PC-9 (cell line): Measurements from ENCODE around the gene GALK1. TPM values are rescaled to one million over a fixed set of nuclear protein-coding genes. Genes with fewer than 3 reads are reported as not detected.
"Not testable (repeated sequence)": the region's sequence is repeated elsewhere in the genome, so short reads cannot be mapped to it uniquely, and the experiment has no call there.

ENCODE experiments used
- BruUV-seq: library from RNA; stranded (reverse); fragments of 400-500 nt; replicated peaks from 2 replicates; lab custom pipeline; 2021; lab: Mats Ljungman, UMichigan
- CTCF ChIA-PET: fragments of 300-600 bp; sonication (Branson Sonifier 250); formaldehyde crosslinking; loops from one replicate; lab custom pipeline; 2022; ENCODE audit warnings: antibody characterized with exemption; lab: Charles Lee
- POLR2A ChIA-PET: fragments of 300-600 bp; sonication (Branson Sonifier 250); formaldehyde crosslinking; loops from one replicate; lab custom pipeline; 2022; ENCODE audit warnings: antibody characterized with exemption; ENCODE audit not compliant: unreplicated experiment; lab: Charles Lee
- DNase-seq, 2 experiments: peaks; one replicate each; pipeline versions ENCODE4 v3.0.0 to v3.0.0-alpha.2; 2015 to 2022; ENCODE audit warnings: mixed read lengths in 1 of 2
- H2AFZ ChIP-seq: fragments of 200-600 bp; sonication (generic); 2 replicates; pipeline ENCODE4 v1.8.1; 2017; ENCODE audit warnings: antibody characterized with exemption
- H3F3A ChIP-seq: fragments of 200-600 bp; sonication (generic); 2 replicates; pipeline ENCODE4 v1.8.1; 2017; ENCODE audit warnings: antibody characterized with exemption, mild to moderate bottlenecking, low read depth; ENCODE audit not compliant: insufficient read depth
- H3K27ac ChIP-seq: fragments of 200-600 bp; sonication (generic); 2 replicates; pipeline ENCODE4 v1.6.1; 2016; ENCODE audit warnings: mixed run types
- H3K27me3 ChIP-seq: fragments of 200-600 bp; sonication (generic); 2 replicates; pipeline ENCODE4 v1.6.1; 2016; ENCODE audit warnings: low read depth, mixed run types; ENCODE audit not compliant: insufficient read depth
- H3K36me3 ChIP-seq: fragments of 200-600 bp; sonication (generic); 2 replicates; pipeline ENCODE4 v1.6.1; 2016; ENCODE audit warnings: low read depth, mixed run types
- H3K4me1 ChIP-seq: fragments of 200-600 bp; sonication (generic); replicated peaks from 2 replicates; pipeline ENCODE4 v1.6.1; 2016; ENCODE audit warnings: mixed run types; ENCODE audit not compliant: insufficient read depth
- H3K4me2 ChIP-seq: fragments of 200-600 bp; sonication (generic); 2 replicates; pipeline ENCODE4 v1.6.1; 2017; ENCODE audit warnings: mixed run types
- H3K4me3 ChIP-seq: fragments of 200-600 bp; sonication (generic); 2 replicates; pipeline ENCODE4 v1.6.1; 2016; ENCODE audit warnings: mixed run types
- H3K79me2 ChIP-seq: fragments of 200-600 bp; sonication (generic); 2 replicates; pipeline ENCODE4 v1.6.1; 2017; ENCODE audit warnings: low read depth, mixed run types
- H3K9me2 ChIP-seq: fragments of 200-600 bp; sonication (generic); 2 replicates; pipeline ENCODE4 v1.8.1; 2017; ENCODE audit warnings: mild to moderate bottlenecking; ENCODE audit not compliant: insufficient read depth
- H3K9me3 ChIP-seq: fragments of 200-600 bp; sonication (generic); 2 replicates; pipeline ENCODE4 v1.8.1; 2016; ENCODE audit warnings: low read depth; ENCODE audit not compliant: insufficient read depth
- H4K20me1 ChIP-seq: fragments of 200-600 bp; sonication (generic); 2 replicates; pipeline ENCODE4 v1.8.1; 2017; ENCODE audit not compliant: insufficient read depth
- EZH2 ChIP-seq: fragments of 200-600 bp; sonication (generic); IDR thresholded peaks from 2 replicates; pipeline ENCODE4 v1.8.0; 2017; ENCODE audit warnings: antibody characterized with exemption, low read depth
- intact Hi-C: fragments of 100-400 bp; cut with micrococcal nuclease; formaldehyde crosslinking; loops from one replicate; pipeline ENCODE4 v1.10.0; 2022; ENCODE audit not compliant: unreplicated experiment
- total RNA-seq: library from RNA; stranded (reverse); gene quantifications from 2 replicates; pipeline ENCODE4 v1.2.3, GENCODE V29; 2021
- TF ChIP-seq, protein P1 (sequence below): fragments of 200-600 bp; sonication (generic); conservative IDR thresholded peaks from 2 replicates; pipeline ENCODE4 v1.6.1; 2017; ENCODE audit warnings: mixed run types, antibody characterized with exemption, mild to moderate bottlenecking, moderate library complexity

The GALK1 gene
- total RNA-seq, 1 experiment from 2014 or later = 12.8 TPM

GRCh38 chr17:75813081-75814020, 48.4 kb upstream of the GALK1 start:
- no peak overlapping the region for H3K4me2 ChIP-seq
- no peaks in the 10 kb centered on the region for H3K36me3 ChIP-seq
- no peaks in the 10 kb centered on the region for H3K79me2 ChIP-seq
- H3K9me3 ChIP-seq = no peaks in the 10 kb centered on the region
- no TSS peak for BruUV-seq
- ChIA-PET POLR2A (no interaction called here), CTCF (no interaction called here)
- peaks cover 3% of the 10 kb centered on the region; the same call in 1 of the 2 replicates for H3F3A ChIP-seq
- no peak overlapping the region for H3K27ac ChIP-seq
- H2AFZ ChIP-seq = no peak overlapping the region
- H3K9me2 ChIP-seq = no peaks in the 10 kb centered on the region
- intact Hi-C loops = no loop called here
- peaks cover 10% of the 10 kb centered on the region for H3K4me1 ChIP-seq
- H3K27me3 ChIP-seq = no peaks in the 10 kb centered on the region
- no peaks in the 10 kb centered on the region for H4K20me1 ChIP-seq
- no peak overlapping the region for H3K4me3 ChIP-seq
- DNase-seq = no peak
- TF ChIP-seq, protein P1, sequence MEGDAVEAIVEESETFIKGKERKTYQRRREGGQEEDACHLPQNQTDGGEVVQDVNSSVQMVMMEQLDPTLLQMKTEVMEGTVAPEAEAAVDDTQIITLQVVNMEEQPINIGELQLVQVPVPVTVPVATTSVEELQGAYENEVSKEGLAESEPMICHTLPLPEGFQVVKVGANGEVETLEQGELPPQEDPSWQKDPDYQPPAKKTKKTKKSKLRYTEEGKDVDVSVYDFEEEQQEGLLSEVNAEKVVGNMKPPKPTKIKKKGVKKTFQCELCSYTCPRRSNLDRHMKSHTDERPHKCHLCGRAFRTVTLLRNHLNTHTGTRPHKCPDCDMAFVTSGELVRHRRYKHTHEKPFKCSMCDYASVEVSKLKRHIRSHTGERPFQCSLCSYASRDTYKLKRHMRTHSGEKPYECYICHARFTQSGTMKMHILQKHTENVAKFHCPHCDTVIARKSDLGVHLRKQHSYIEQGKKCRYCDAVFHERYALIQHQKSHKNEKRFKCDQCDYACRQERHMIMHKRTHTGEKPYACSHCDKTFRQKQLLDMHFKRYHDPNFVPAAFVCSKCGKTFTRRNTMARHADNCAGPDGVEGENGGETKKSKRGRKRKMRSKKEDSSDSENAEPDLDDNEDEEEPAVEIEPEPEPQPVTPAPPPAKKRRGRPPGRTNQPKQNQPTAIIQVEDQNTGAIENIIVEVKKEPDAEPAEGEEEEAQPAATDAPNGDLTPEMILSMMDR = no peak
- TF ChIP-seq EZH2 = no peak

GRCh38 chr17:75812096-75813013, 47.4 kb upstream of the GALK1 start:
- Histone ChIP-seq H3K27ac (no peak overlapping the region), H3K9me3 (no peaks in the 10 kb centered on the region), H2AFZ (no peak overlapping the region), H3K9me2 (no peaks in the 10 kb centered on the region), H3K36me3 (no peaks in the 10 kb centered on the region), H3K4me1 (peaks cover 10% of the 10 kb centered on the region), H3K4me3 (no peak overlapping the region), H3K27me3 (no peaks in the 10 kb centered on the region), H4K20me1 (no peaks in the 10 kb centered on the region), H3K4me2 (no peak overlapping the region), H3F3A (peaks cover 3% of the 10 kb centered on the region; the same call in 1 of the 2 replicates), H3K79me2 (no peaks in the 10 kb centered on the region)
- ChIA-PET CTCF (no interaction called here), POLR2A (interaction anchor here (0.6 kb wide), 1 partner anchor 13 kb away, joined by 5 read pairs; no protein-coding TSS in a partner anchor)
- BruUV-seq = no TSS peak
- no peak for DNase-seq
- intact Hi-C loops = no loop called here
- TF ChIP-seq, protein P1 = no peak
- no peak for TF ChIP-seq EZH2

DNA sequence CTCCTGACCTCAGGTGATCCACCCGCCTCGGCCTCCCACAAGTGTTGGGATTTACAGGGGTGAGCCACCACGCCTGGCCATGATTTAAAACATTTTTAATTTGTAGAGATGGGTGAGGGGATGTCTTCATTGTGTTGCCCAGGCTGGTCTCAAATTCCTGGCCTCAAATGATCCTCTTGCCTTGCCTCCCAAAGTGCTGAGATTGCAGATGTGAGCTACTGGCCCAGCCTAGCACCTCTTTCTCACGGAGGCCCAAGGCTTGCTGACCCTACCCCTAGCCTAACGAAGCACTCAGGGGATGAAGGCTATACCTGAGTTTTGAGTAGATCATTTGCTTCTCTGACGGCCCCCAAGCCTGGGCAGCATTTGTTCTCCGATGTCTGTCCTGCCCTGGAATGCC, 46.2 kb upstream of the GALK1 start:
- H3K27ac ChIP-seq = no peak overlapping the region
- no peaks in the 10 kb centered on the region for H3K27me3 ChIP-seq
- no peaks in the 10 kb centered on the region for H3K9me2 ChIP-seq
- H3K4me2 ChIP-seq = no peak overlapping the region
- TF ChIP-seq, protein P1 = no peak
- TF ChIP-seq EZH2 = no peak
- peaks cover 3% of the 10 kb centered on the region; the same call in 1 of the 2 replicates for H3F3A ChIP-seq
- no peak overlapping the region for H2AFZ ChIP-seq
- intact Hi-C loops = no loop called here
- H3K9me3 ChIP-seq = no peaks in the 10 kb centered on the region
- DNase-seq = no peak
- ChIA-PET POLR2A (no interaction called here), CTCF (no interaction called here)
- no peaks in the 10 kb centered on the region for H3K79me2 ChIP-seq
- BruUV-seq = no TSS peak
- H3K36me3 ChIP-seq = no peaks in the 10 kb centered on the region
- no peaks in the 10 kb centered on the region for H4K20me1 ChIP-seq
- H3K4me3 ChIP-seq = no peak overlapping the region
- H3K4me1 ChIP-seq = peaks cover 10% of the 10 kb centered on the region

DNA sequence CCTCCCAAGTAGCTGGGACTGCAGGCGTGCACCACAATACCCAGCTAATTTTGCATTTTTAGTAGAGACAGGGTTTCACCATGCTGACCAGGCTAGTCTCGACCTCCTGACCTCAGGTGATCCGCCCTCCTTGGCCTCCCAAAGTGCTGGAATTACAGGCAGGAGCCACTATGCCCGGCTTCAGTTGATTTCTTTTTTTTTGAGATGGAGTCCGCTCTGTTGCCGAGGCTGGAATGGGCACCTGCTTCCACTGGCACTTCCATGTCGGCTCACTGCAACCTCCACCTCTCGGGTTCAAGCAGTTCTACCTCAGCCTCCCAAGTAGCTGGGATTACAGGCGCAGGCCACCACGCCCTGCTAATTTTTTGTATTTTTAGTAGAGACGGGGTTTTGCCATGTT, 45.8 kb upstream of the GALK1 start:
- intact Hi-C loops, H3K4me2 ChIP-seq, H2AFZ ChIP-seq, CTCF ChIA-PET, H3K9me3 ChIP-seq, H3K27me3 ChIP-seq, H3K4me1 ChIP-seq, POLR2A ChIA-PET, H3K36me3 ChIP-seq, H4K20me1 ChIP-seq, DNase-seq, H3K9me2 ChIP-seq, H3F3A ChIP-seq, H3K79me2 ChIP-seq, H3K4me3 ChIP-seq, BruUV-seq, H3K27ac ChIP-seq: not testable (repeated sequence)
